Activated CD8-positive, alpha-beta memory T cell treated with anti-CD3 and anti-CD28 coated beads, Interleukin-2, amount 50 U/mL, for 48 hours (primary cell): ENCODE measurements around the gene STX4.

Source experiments
- DNase-seq: peaks from one replicate; pipeline ENCODE4 v3.0.0-alpha.2; 2020

Gene STX4

GRCh38 chr16:31032736-31033708 is at the start of gene STX4:
STX4 (plus strand) TSS chr16:31033558; CDS start chr16:31033806, 248 bp downstream.
- peak; percentile 98 for DNase-seq

- DNase-seq = no peak
Measured at GRCh38 chr16:30983898-30984610, 49.3 kb upstream of the STX4 start.

GRCh38 chr16:30984669-30985400 is 48.5 kb upstream of the STX4 start, which contains the start of gene HSD3B7:
HSD3B7 (plus strand) TSS chr16:30985207; CDS start chr16:30985659, 452 bp downstream.
- DNase-seq = peak; percentile 99

GRCh38 chr16:30985401-30986128 is 47.8 kb upstream of the STX4 start:
- DNase-seq = no peak

- DNase-seq = no peak
Measured at GRCh38 chr16:30986129-30986991, 47.0 kb upstream of the STX4 start.

- DNase-seq = no peak
Measured at GRCh38 chr16:30987581-30988190, 45.7 kb upstream of the STX4 start.

GRCh38 chr16:30989469-30990047 is 43.8 kb upstream of the STX4 start:
- DNase-seq = no peak

GRCh38 chr16:30990105-30990504 is 43.3 kb upstream of the STX4 start:
- no peak for DNase-seq

GRCh38 chr16:30991052-30991451 is 42.3 kb upstream of the STX4 start:
- no peak for DNase-seq

GRCh38 chr16:30992276-30992780 is 41.0 kb upstream of the STX4 start:
- DNase-seq = no peak

- DNase-seq = no peak
Measured at GRCh38 chr16:30992931-30993816, 40.2 kb upstream of the STX4 start.

- no peak for DNase-seq
Measured at GRCh38 chr16:30995927-30996323, 37.4 kb upstream of the STX4 start.

- DNase-seq = no peak
Measured at GRCh38 chr16:30996324-30996984, 36.9 kb upstream of the STX4 start.

- DNase-seq = peak; percentile 91
Measured at GRCh38 chr16:30996985-30997724, 36.2 kb upstream of the STX4 start.

- DNase-seq = no peak
Measured at GRCh38 chr16:30997725-30998711, 35.3 kb upstream of the STX4 start.
